GM12878 (cell line): Measurements from ENCODE around the gene AP1B1. TPM values are rescaled to one million over a fixed set of nuclear protein-coding genes. Genes with fewer than 3 reads are reported as not detected.

Experiments
- ATAC-seq: fragments of 200-7000 bp; cut with Tn5 transposase; 3 replicates; pipeline ENCODE4 v1.9.1; 2020; ENCODE audit warnings: mild to moderate bottlenecking, moderate library complexity
- BruUV-seq: library from RNA; stranded (reverse); fragments of 400-500 nt; replicated peaks from 2 replicates; lab custom pipeline; 2021; lab: Mats Ljungman, UMichigan
- CTCF ChIA-PET: fragments of 300-600 bp; sonication (Branson Sonifier 250); formaldehyde crosslinking; extraction: SDS; loops from one replicate; lab custom pipeline; 2021; ENCODE audit warnings: inconsistent platforms; lab: Yijun Ruan, JAX
- POLR2A ChIA-PET: fragments of 350-600 bp; formaldehyde crosslinking; extraction: SDS; loops from one replicate; lab custom pipeline; 2021; ENCODE audit warnings: inconsistent platforms; lab: Charles Lee
- RAD21 ChIA-PET: fragments of 300-600 bp; sonication (Branson Sonifier 250); formaldehyde crosslinking; loops from one replicate; lab custom pipeline; 2023; ENCODE audit warnings: antibody characterized with exemption; ENCODE audit not compliant: unreplicated experiment; lab: Charles Lee
- SMC1A ChIA-PET: fragments of 300-600 bp; sonication (Branson Sonifier 250); formaldehyde crosslinking; loops from one replicate; lab custom pipeline; 2023; ENCODE audit not compliant: unreplicated experiment, uncharacterized antibody; lab: Charles Lee
- DNase-seq: peaks from one replicate; pipeline ENCODE4 v3.0.0-alpha.2; 2011; ENCODE audit warnings: low read depth, low spot score
- FAIRE-seq: peaks from 3 replicates; lab custom pipeline; 2011; peaks lifted over from hg19 to GRCh38; lab: Jason Lieb, UNC
- H2AFZ ChIP-seq: 2 replicates; pipeline ENCODE4 v1.6.0; 2011; ENCODE audit warnings: low read depth, low read length, control low read depth; ENCODE audit not compliant: control insufficient read depth
- H3K27ac ChIP-seq: 2 replicates; pipeline ENCODE4 v1.5.1; 2011; ENCODE audit warnings: control low read depth; ENCODE audit not compliant: control insufficient read depth, insufficient read depth
- H3K27me3 ChIP-seq, 2 experiments: replicated peaks in 1 of 2; 2 replicates each; pipeline versions ENCODE4 v1.6.0 to v1.6.1; 2011; ENCODE audit warnings: low read length in 1 of 2; ENCODE audit not compliant: control insufficient read depth in 2 of 2, insufficient read depth in 2 of 2
- H3K36me3 ChIP-seq, 2 experiments: 2 replicates each; pipeline ENCODE4 v1.5.1; 2011; ENCODE audit warnings: low read length in 1 of 2; ENCODE audit not compliant: control insufficient read depth in 2 of 2, insufficient read depth in 2 of 2
- H3K4me1 ChIP-seq: 2 replicates; pipeline ENCODE4 v1.6.1; 2011; ENCODE audit warnings: mild to moderate bottlenecking, low read length, moderate library complexity, mixed read lengths; ENCODE audit not compliant: control insufficient read depth, insufficient read depth
- H3K4me2 ChIP-seq: 2 replicates; pipeline ENCODE4 v1.6.0; 2011; ENCODE audit warnings: control low read depth; ENCODE audit not compliant: control insufficient read depth, insufficient read depth
- H3K4me3 ChIP-seq: fragments of 200-600 bp; sonication (generic); 2 replicates; pipeline ENCODE4 v1.5.1; 2016
- H3K79me2 ChIP-seq: 2 replicates; pipeline ENCODE4 v1.6.0; 2011; ENCODE audit warnings: low read length; ENCODE audit not compliant: control insufficient read depth, insufficient read depth
- H3K9ac ChIP-seq: 2 replicates; pipeline ENCODE4 v1.8.0; 2011; ENCODE audit warnings: low read length, control low read depth, mixed read lengths; ENCODE audit not compliant: control insufficient read depth, insufficient read depth
- H3K9me3 ChIP-seq: replicated peaks from 3 replicates; pipeline ENCODE4 v1.5.1; 2011; ENCODE audit warnings: mild to moderate bottlenecking, low read length; ENCODE audit not compliant: control insufficient read depth, insufficient read depth
- H4K20me1 ChIP-seq: 2 replicates; pipeline ENCODE4 v1.6.0; 2011; ENCODE audit not compliant: control insufficient read depth, insufficient read depth
- IKZF1 ChIP-seq: fragments of 450-650 bp; conservative IDR thresholded peaks from 2 replicates; pipeline ENCODE4 v1.6.1; 2017; ENCODE audit warnings: antibody characterized with exemption, mild to moderate bottlenecking
- IKZF2 ChIP-seq, 2 experiments: fragments of 450-650 bp; IDR thresholded peaks; 2 replicates each; pipeline ENCODE4 v1.6.1; 2017; ENCODE audit warnings: mild to moderate bottlenecking in 2 of 2, moderate library complexity in 2 of 2
- MTA2 ChIP-seq: fragments of 450-650 bp; IDR thresholded peaks from 2 replicates; pipeline ENCODE4 v1.6.1; 2016; ENCODE audit warnings: low read depth, mild to moderate bottlenecking, moderate library complexity
- SPI1 ChIP-seq: IDR thresholded peaks from 2 replicates; pipeline ENCODE4 v1.6.1; 2011; ENCODE audit warnings: low read depth, mild to moderate bottlenecking, low read length, moderate library complexity, borderline replicate concordance; ENCODE audit not compliant: insufficient read depth
- TCF3 ChIP-seq: IDR thresholded peaks from 2 replicates; pipeline ENCODE4 v1.6.1; 2012; ENCODE audit warnings: low read depth, mild to moderate bottlenecking, low read length, borderline replicate concordance; ENCODE audit not compliant: insufficient read depth
- WGBS: methylation state at CpG from one replicate; pipeline ENCODE4 v1.1.6; 2016; ENCODE audit warnings: low lambda C conversion rate; ENCODE audit not compliant: insufficient replicate concordance, insufficient coverage; ENCODE audit errors: missing lambda C conversion rate; 5-methylcytosine and 5-hydroxymethylcytosine counted together
- in situ Hi-C: fragments of 300-500 bp; cut with MboI; formaldehyde crosslinking; loops from 9 replicates; pipeline ENCODE4 v1.14.3; 2018; ENCODE audit warnings: mixed read lengths
- intact Hi-C: fragments of 100-400 bp; cut with micrococcal nuclease; formaldehyde crosslinking; loops from one replicate; pipeline ENCODE4 v1.14.2; 2022; ENCODE audit not compliant: unreplicated experiment
- polyA plus RNA-seq, 11 experiments: library from polyadenylated mRNA; depleted of rRNA in 4 of 11; unstranded in 6 of 11; stranded (reverse) in 5 of 11; fragments of >200 nt; fragmentation: Nextera tagmentation in 4 of 11; fragmentation: Illumina TruSeq in 1 of 11; extraction: Ambion mirVana in 4 of 11; extraction: Trizol in 1 of 11; gene quantifications; 1 replicate in 1 of 11; 2 replicates in 10 of 11; pipeline versions ENCODE4 v1.2.1 to v1.2.3, GENCODE V29; 2011 to 2016; ENCODE audit warnings: inconsistent platforms in 2 of 11, missing spikeins in 2 of 11, low read depth in 1 of 11
- total RNA-seq, 4 experiments: library from RNA; depleted of rRNA in 3 of 4; stranded (reverse); fragments of >200 nt in 3 of 4; fragmentation: Illumina TruSeq in 1 of 4; extraction: Trizol in 1 of 4; gene quantifications; 2 replicates each; pipeline versions ENCODE4 v1.2.1 to v1.2.3, GENCODE V29; 2013 to 2021
- TF ChIP-seq, protein P1 (sequence below): fragments of 450-650 bp; formaldehyde crosslinking; IDR thresholded peaks from 2 replicates; pipeline ENCODE4 v1.4.0; 2020; ENCODE audit warnings: mild to moderate bottlenecking, moderate library complexity

The AP1B1 gene
- total and polyA plus RNA-seq, 10 of the 15 experiments (the other 5 are each of a cell fraction or from before 2014, with no cell fraction given) = 2.1 to 98.6 (median 57.8) TPM

- intact Hi-C loops = no loop called here
- TF ChIP-seq SPI1 (peak; percentile 52; the same call in 1 of the 2 replicates), IKZF2 (IDR thresholded peaks at IDR 0.05) (peak in 1 of 2 experiments; percentile 57; a peak in 2 of 4 replicates), IKZF1 (0 out of 2 replicates have a peak, but pooled peaks have one; percentile 35), TCF3 (no peak), MTA2 (0 out of 2 replicates have a peak, but pooled peaks have one; percentile 18)
- TF ChIP-seq, protein P1, sequence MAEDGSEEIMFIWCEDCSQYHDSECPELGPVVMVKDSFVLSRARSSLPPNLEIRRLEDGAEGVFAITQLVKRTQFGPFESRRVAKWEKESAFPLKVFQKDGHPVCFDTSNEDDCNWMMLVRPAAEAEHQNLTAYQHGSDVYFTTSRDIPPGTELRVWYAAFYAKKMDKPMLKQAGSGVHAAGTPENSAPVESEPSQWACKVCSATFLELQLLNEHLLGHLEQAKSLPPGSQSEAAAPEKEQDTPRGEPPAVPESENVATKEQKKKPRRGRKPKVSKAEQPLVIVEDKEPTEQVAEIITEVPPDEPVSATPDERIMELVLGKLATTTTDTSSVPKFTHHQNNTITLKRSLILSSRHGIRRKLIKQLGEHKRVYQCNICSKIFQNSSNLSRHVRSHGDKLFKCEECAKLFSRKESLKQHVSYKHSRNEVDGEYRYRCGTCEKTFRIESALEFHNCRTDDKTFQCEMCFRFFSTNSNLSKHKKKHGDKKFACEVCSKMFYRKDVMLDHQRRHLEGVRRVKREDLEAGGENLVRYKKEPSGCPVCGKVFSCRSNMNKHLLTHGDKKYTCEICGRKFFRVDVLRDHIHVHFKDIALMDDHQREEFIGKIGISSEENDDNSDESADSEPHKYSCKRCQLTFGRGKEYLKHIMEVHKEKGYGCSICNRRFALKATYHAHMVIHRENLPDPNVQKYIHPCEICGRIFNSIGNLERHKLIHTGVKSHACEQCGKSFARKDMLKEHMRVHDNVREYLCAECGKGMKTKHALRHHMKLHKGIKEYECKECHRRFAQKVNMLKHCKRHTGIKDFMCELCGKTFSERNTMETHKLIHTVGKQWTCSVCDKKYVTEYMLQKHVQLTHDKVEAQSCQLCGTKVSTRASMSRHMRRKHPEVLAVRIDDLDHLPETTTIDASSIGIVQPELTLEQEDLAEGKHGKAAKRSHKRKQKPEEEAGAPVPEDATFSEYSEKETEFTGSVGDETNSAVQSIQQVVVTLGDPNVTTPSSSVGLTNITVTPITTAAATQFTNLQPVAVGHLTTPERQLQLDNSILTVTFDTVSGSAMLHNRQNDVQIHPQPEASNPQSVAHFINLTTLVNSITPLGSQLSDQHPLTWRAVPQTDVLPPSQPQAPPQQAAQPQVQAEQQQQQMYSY (CRISPR knock-in tag) = no peak
- TF ChIP-seq, all 136 proteins: peak for 4
- ChIA-PET RAD21 (no interaction called here), POLR2A (interaction anchor here (1.2 kb wide), 1 partner anchor 19 kb away, joined by 3 read pairs; no protein-coding TSS in a partner anchor), CTCF (interaction anchor here (0.6 kb wide), 1 partner anchor 122 kb away, joined by 3 read pairs; no protein-coding TSS in a partner anchor), SMC1A (interaction anchor here (0.7 to 1.5 kb wide), 3 partner anchors 9 to 86 kb away, joined by 3 to 4 read pairs (median 3); no protein-coding TSS in a partner anchor)
- H3K9ac ChIP-seq = no peak overlapping the region
- TSS peak; percentile 21 for BruUV-seq
- H3K9me3 ChIP-seq = no peaks in the 10 kb centered on the region
- ATAC-seq (peak; percentile 29), DNase-seq (no peak), FAIRE-seq (no peak)
- H3K79me2 ChIP-seq = peaks cover 6% of the 10 kb centered on the region
- WGBS = 0% methylated on average over 2 of the region's 2 CpGs
- H3K27ac ChIP-seq = no peak overlapping the region
- in situ Hi-C loops = no loop called here
- no peaks in the 10 kb centered on the region for H3K27me3 ChIP-seq
- H3K4me1 ChIP-seq = peaks cover 6% of the 10 kb centered on the region
- H2AFZ ChIP-seq = no peak overlapping the region
- H4K20me1 ChIP-seq = peaks cover 11% of the 10 kb centered on the region; the same call in 1 of the 2 replicates
- H3K4me2 ChIP-seq = no peak overlapping the region
- peaks cover 26 to 72% of the 10 kb centered on the region in 2 experiments for H3K36me3 ChIP-seq
- H3K4me3 ChIP-seq = no peak overlapping the region
Observed at GRCh38 chr22:29288837-29289236, 99.5 kb downstream of the AP1B1 start.
